Stimulated activated naive CD8-positive, alpha-beta T cell treated with anti-CD3 and anti-CD28 coated beads, Interleukin-15, amount 100 ng/mL, for 72 hours (primary cell): ENCODE results near the gene PKD1.
A peak's percentile ranks its signal among the peaks of the same experiment; 100 is the strongest.

ENCODE experiments used
- ATAC-seq: fragments of 150-1000 bp; cut with Tn5 transposase; 2 replicates; pipeline ENCODE4 v1.10.0; 2021; ENCODE audit warnings: mild to moderate bottlenecking, moderate library complexity
- DNase-seq, 2 donors: peaks; one replicate each; pipeline ENCODE4 v3.0.0; 2021 to 2022
- H3K27ac Mint-ChIP-seq, 2 donors: one replicate each; pipeline ENCODE4 v1.8.0; 2022; ENCODE audit warnings: mild to moderate bottlenecking in 2 of 2, mixed read lengths in 2 of 2, moderate library complexity in 2 of 2
- H3K27me3 Mint-ChIP-seq: one replicate; pipeline ENCODE4 v1.8.0; 2022; ENCODE audit warnings: mixed read lengths
- H3K4me1 Mint-ChIP-seq: one replicate; pipeline ENCODE4 v1.8.0; 2022; ENCODE audit warnings: mild to moderate bottlenecking, mixed read lengths
- H3K4me3 Mint-ChIP-seq, 2 donors: one replicate each; pipeline ENCODE4 v1.8.0; 2022; ENCODE audit warnings: mild to moderate bottlenecking in 2 of 2, mixed read lengths in 2 of 2, moderate library complexity in 1 of 2
- H3K9me3 Mint-ChIP-seq, 2 donors: one replicate each; pipeline ENCODE4 v1.8.0; 2022; ENCODE audit warnings: mixed read lengths in 2 of 2

The PKD1 gene

GRCh38 chr16:2057438-2057837, 78.3 kb downstream of the PKD1 start:
- no peak for ATAC-seq
- H3K9me3 Mint-ChIP-seq = no peaks in the 10 kb centered on the region

GRCh38 chr16:2056681-2057407, 78.9 kb downstream of the PKD1 start:
- DNase-seq (no peak), ATAC-seq (peak; percentile 37)
- Mint-ChIP-seq H3K4me1 (peaks cover 9% of the 10 kb centered on the region), H3K27ac (no peak overlapping the region), H3K9me3 (no peaks in the 10 kb centered on the region), H3K4me3 (no peak overlapping the region), H3K27me3 (no peaks in the 10 kb centered on the region)

More at GRCh38 chr16:2057438-2057837, 78.3 kb downstream of the PKD1 start:
- no peak for DNase-seq
- Mint-ChIP-seq H3K27me3 (no peaks in the 10 kb centered on the region), H3K27ac (no peak overlapping the region), H3K4me3 (no peak overlapping the region), H3K4me1 (peaks cover 9% of the 10 kb centered on the region)

- ATAC-seq (no peak), DNase-seq (no peak)
- no peaks in the 10 kb centered on the region for H3K9me3 Mint-ChIP-seq
- H3K4me3 Mint-ChIP-seq = no peak overlapping the region
- peaks cover 9% of the 10 kb centered on the region for H3K4me1 Mint-ChIP-seq
- H3K27me3 Mint-ChIP-seq = no peaks in the 10 kb centered on the region
- no peak overlapping the region for H3K27ac Mint-ChIP-seq
Observed at GRCh38 chr16:2056077-2056476, 79.6 kb downstream of the PKD1 start.

GRCh38 chr16:2054543-2055245, 81.0 kb downstream of the PKD1 start:
- no peaks in the 10 kb centered on the region for H3K27me3 Mint-ChIP-seq
- no peak overlapping the region for H3K27ac Mint-ChIP-seq
- peaks cover 9% of the 10 kb centered on the region for H3K4me1 Mint-ChIP-seq
- H3K4me3 Mint-ChIP-seq = no peak overlapping the region
- DNase-seq (no peak), ATAC-seq (no peak)
- H3K9me3 Mint-ChIP-seq = no peaks in the 10 kb centered on the region

- Mint-ChIP-seq H3K27me3 (no peaks in the 10 kb centered on the region), H3K9me3 (no peaks in the 10 kb centered on the region), H3K4me1 (peaks cover 14% of the 10 kb centered on the region), H3K27ac (no peak overlapping the region), H3K4me3 (no peak overlapping the region)
- DNase-seq (no peak), ATAC-seq (no peak)
Observed at GRCh38 chr16:2053897-2054296, 81.8 kb downstream of the PKD1 start.

- ATAC-seq = no peak
- no peak for DNase-seq
Observed at GRCh38 chr16:2053211-2053610, 82.5 kb downstream of the PKD1 start.

GRCh38 chr16:2048116-2048543, 87.6 kb downstream of the PKD1 start:
- Mint-ChIP-seq H3K27ac (peak overlapping the region; percentile 57 to 92), H3K4me3 (peak overlapping the region; percentile 94 to 96), H3K9me3 (no peaks in the 10 kb centered on the region), H3K4me1 (peaks cover 31% of the 10 kb centered on the region), H3K27me3 (no peaks in the 10 kb centered on the region)
- ATAC-seq (peak; percentile 31), DNase-seq (no peak)

More at GRCh38 chr16:2053211-2053610, 82.5 kb downstream of the PKD1 start:
- no peak overlapping the region for H3K4me3 Mint-ChIP-seq
- no peaks in the 10 kb centered on the region for H3K9me3 Mint-ChIP-seq
- no peaks in the 10 kb centered on the region for H3K27me3 Mint-ChIP-seq
- no peak overlapping the region for H3K27ac Mint-ChIP-seq
- peaks cover 20% of the 10 kb centered on the region for H3K4me1 Mint-ChIP-seq

- Mint-ChIP-seq H3K4me1 (peaks cover 27% of the 10 kb centered on the region), H3K27me3 (no peaks in the 10 kb centered on the region), H3K4me3 (peak within 1 kb of the TSS; percentile 94 to 96), H3K9me3 (no peaks in the 10 kb centered on the region), H3K27ac (peak within 1 kb of the TSS; percentile 76 to 92)
- peak; percentile 91 to 96 for DNase-seq
- ATAC-seq = peak; percentile 97
Observed at GRCh38 chr16:2047330-2048115, 88.2 kb downstream of the PKD1 start, which contains the start of the genes NTHL1 and TSC2. Gene NTHL1 (minus strand): TSS chr16:2047834. CDS start chr16:2047823, 11 bp downstream. Gene TSC2 (plus strand): TSS chr16:2047985. CDS start chr16:2048616, 631 bp downstream.

GRCh38 chr16:2046893-2047329, 88.8 kb downstream of the PKD1 start:
- H3K27ac Mint-ChIP-seq = peak overlapping the region; percentile 57 to 76
- peaks cover 26% of the 10 kb centered on the region for H3K4me1 Mint-ChIP-seq
- H3K4me3 Mint-ChIP-seq = peak overlapping the region; percentile 94 to 96
- no peaks in the 10 kb centered on the region for H3K9me3 Mint-ChIP-seq
- no peak for DNase-seq
- ATAC-seq = no peak
- no peaks in the 10 kb centered on the region for H3K27me3 Mint-ChIP-seq

- Mint-ChIP-seq H3K4me1 (peaks cover 26% of the 10 kb centered on the region), H3K27me3 (no peaks in the 10 kb centered on the region), H3K27ac (no peak overlapping the region), H3K4me3 (peak overlapping the region; percentile 94 to 96), H3K9me3 (no peaks in the 10 kb centered on the region)
- ATAC-seq (no peak), DNase-seq (no peak)
Observed at GRCh38 chr16:2045965-2046892, 89.5 kb downstream of the PKD1 start.

GRCh38 chr16:2044541-2044940, 91.2 kb downstream of the PKD1 start:
- no peaks in the 10 kb centered on the region for H3K27me3 Mint-ChIP-seq
- no peaks in the 10 kb centered on the region for H3K9me3 Mint-ChIP-seq
- H3K27ac Mint-ChIP-seq = no peak overlapping the region
- H3K4me3 Mint-ChIP-seq = no peak overlapping the region
- DNase-seq (no peak), ATAC-seq (no peak)
- peaks cover 26% of the 10 kb centered on the region for H3K4me1 Mint-ChIP-seq

GRCh38 chr16:2043667-2044451, 91.8 kb downstream of the PKD1 start:
- no peaks in the 10 kb centered on the region for H3K27me3 Mint-ChIP-seq
- no peak overlapping the region for H3K4me3 Mint-ChIP-seq
- DNase-seq (no peak), ATAC-seq (no peak)
- no peak overlapping the region for H3K27ac Mint-ChIP-seq
- H3K4me1 Mint-ChIP-seq = peaks cover 21% of the 10 kb centered on the region
- no peaks in the 10 kb centered on the region for H3K9me3 Mint-ChIP-seq

- no peaks in the 10 kb centered on the region for H3K27me3 Mint-ChIP-seq
- H3K27ac Mint-ChIP-seq = peak overlapping the region in 1 of 2 donors; percentile 49
- H3K4me3 Mint-ChIP-seq = no peak overlapping the region
- H3K4me1 Mint-ChIP-seq = peaks cover 14% of the 10 kb centered on the region
- no peak for ATAC-seq
- DNase-seq = no peak
- H3K9me3 Mint-ChIP-seq = no peaks in the 10 kb centered on the region
Observed at GRCh38 chr16:2042986-2043666, 92.6 kb downstream of the PKD1 start.
